D721Med (cell line): ENCODE results near the gene KRT26.

Experiments
- DNase-seq: peaks from one replicate; pipeline ENCODE4 v3.0.0; 2011; ENCODE audit warnings: low spot score; ENCODE audit not compliant: insufficient read length
- FAIRE-seq: peaks from 2 replicates; lab custom pipeline; 2011; peaks lifted over from hg19 to GRCh38; lab: Jason Lieb, UNC
- TF ChIP-seq, protein P1 (sequence below): IDR thresholded peaks from 2 replicates; pipeline ENCODE4 v1.5.1; 2012; ENCODE audit warnings: mild to moderate bottlenecking, control low read depth; ENCODE audit not compliant: insufficient read depth; ENCODE audit errors: missing control alignments

Gene KRT26

DNA sequence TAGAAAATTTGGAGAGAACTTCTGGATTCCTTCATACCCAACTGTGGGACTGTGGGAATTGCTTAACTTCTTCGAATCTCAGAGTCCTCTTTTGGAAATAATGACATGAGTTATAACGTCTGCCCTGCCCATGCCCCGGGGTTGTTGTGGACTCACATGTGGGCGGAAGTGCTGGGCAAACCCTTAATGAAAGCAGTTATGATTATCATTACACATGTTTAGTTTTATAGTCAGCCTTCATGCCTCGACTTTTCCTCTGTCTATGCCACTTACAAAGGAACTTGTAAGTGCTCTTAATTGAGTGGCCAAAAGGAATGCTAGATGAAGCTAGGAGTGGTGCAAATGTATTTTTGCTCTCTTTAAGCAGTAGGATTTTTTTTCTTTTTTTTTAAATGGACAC lies 6.5 kb upstream of the KRT26 start:
- FAIRE-seq (no peak), DNase-seq (no peak)
- TF ChIP-seq, protein P1, sequence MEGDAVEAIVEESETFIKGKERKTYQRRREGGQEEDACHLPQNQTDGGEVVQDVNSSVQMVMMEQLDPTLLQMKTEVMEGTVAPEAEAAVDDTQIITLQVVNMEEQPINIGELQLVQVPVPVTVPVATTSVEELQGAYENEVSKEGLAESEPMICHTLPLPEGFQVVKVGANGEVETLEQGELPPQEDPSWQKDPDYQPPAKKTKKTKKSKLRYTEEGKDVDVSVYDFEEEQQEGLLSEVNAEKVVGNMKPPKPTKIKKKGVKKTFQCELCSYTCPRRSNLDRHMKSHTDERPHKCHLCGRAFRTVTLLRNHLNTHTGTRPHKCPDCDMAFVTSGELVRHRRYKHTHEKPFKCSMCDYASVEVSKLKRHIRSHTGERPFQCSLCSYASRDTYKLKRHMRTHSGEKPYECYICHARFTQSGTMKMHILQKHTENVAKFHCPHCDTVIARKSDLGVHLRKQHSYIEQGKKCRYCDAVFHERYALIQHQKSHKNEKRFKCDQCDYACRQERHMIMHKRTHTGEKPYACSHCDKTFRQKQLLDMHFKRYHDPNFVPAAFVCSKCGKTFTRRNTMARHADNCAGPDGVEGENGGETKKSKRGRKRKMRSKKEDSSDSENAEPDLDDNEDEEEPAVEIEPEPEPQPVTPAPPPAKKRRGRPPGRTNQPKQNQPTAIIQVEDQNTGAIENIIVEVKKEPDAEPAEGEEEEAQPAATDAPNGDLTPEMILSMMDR: no peak

DNA sequence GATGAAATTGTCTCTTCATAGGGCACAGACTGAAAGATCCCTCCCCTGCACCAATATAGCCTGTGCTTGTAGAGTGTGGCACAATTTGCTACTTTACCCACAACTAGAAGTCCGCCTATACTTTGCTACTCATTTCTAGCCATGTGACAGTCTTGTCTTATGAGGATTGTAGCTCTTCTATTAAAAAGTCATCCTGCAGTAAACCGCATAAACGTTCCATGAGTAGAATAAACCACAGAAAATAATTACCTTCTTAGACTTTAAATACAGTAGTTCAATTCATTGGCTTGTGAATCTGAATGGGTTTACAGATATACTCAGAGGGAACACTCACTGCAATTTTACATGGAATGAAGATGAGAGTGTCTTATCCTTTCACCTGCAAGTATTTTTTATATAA lies 6.0 kb upstream of the KRT26 start:
- FAIRE-seq: no peak

DNA sequence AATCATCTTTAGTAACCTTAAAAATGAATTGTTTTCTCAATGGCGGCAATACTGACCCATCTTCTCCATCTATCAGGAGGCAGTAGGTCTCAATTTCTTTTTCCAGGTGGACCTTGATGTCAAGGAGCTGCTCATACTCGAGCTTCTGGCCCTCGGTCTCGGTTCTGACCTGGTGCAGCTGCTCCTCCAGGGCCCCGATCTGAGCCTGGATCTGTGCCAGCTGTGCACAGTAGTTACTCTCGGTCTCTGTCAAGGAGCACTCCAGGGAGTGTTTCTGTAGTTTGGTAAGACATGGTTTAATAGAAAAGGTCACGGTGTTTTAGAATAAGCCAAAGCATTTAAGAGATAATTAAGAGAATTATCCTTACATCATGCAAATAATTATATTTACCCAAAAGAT lies 5.5 kb upstream of the KRT26 start:
- TF ChIP-seq, protein P1: no peak
- DNase-seq: no peak
- no peak for FAIRE-seq

More for the DNA sequence above, 6.0 kb upstream of the KRT26 start:
- DNase-seq: no peak
- TF ChIP-seq, protein P1: no peak

DNA sequence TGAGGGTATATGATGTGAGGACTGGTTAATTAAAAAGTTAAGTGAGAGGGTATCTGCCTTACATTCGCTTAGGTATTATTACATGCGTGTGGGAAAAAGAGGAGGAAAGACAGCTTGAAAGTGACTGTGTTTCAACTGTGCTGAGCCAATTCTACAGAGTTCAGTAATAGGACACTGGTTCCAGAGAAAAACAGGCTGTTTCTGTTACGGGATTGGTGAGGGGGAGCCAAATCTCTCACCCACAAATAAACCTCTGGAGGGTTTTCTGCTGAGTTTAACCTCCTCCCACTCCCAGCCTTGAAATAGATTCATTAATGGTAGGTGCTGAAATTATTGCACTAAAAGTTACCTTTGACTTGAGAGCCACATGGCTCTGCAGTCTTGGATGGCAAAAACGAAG lies 3.9 kb upstream of the KRT26 start:
- TF ChIP-seq, protein P1: no peak
- no peak for FAIRE-seq
- no peak for DNase-seq

DNA sequence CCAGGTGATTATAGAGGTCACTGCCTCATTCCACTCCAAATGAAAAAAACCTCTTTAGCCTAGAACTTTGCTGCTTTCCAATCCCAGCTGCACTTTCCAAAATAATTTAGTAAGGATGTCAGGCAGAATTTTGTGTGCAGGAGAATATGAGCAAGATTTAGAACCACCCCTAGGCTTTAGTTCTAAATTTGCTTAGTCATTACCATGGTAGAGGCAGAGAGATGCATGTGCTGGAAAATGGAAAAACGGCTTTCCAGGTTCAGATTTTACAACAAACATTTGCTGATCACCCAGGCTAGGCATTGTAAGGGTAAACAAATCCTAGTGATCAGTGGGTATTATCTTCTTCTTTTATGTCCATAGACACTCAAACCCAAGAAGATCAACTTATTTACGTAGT lies 6.3 kb downstream of the KRT26 start:
- no peak for FAIRE-seq
- DNase-seq: no peak
- TF ChIP-seq, protein P1: no peak

DNA sequence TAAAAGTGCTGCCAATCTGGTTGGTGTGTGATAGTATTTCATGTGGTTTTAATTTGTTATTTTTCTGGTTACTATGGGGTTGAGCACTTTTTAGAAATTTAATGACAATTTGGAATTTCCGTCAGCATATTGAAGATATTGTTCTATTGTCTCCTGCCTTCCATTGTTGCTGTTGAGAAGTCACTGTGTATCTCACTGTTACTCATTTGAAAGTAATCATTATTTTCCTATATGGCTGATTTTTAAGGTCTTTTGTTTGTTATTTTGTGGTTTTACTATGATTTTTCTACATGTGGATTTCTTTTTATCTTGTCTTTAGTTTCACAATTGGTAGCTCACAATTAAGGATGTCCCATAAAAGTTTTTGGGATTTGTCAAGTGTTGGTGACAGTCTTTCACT lies 8.2 kb downstream of the KRT26 start:
- DNase-seq (no peak), FAIRE-seq (no peak)
- TF ChIP-seq, protein P1: no peak

DNA sequence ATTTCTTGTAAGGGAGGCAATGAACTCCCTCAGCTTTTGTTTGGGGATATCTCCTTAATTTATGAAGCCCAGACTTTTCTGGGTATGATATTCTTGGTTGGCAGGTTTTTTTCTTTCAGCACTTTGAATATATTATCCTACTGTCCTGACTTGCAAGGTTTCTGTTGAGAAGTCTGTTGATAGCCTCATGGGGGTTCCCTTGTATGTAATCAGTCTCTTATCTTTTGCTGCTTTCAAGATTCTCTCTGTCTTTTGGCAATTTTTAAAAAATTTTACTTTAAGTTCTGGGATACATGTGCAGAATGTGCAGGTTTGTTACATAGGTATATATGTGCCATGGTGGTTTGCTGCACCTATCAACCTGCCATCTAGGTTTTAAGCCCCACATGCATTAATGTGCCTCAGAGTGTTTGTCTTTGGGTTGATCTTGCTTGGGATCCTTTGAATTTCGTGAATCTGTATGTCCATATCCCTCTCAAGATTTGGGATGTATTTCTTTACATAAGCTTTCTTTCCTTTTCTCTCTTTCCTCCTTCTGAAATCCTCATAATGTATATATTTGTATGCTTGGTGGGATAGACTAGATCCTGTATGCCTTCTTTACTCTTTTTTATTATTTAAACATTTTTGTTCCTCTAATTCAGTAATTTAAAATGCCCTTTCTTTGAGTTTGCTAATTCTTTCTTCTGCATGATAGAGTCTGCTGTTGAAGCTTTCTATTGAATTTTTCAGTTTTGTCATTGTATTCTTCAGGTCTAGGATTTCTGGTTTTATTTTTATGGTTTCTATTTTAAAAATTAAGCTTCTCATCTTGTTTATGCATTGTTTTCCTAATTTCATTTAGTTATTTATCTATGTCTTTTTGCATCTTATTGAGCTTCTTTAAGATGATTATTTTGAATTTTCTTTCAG lies 11.6 kb downstream of the KRT26 start:
- FAIRE-seq: no peak
- DNase-seq: no peak
- TF ChIP-seq, protein P1: no peak
